Keratinocyte (primary cell): ENCODE results near the gene KCNMA1.

Source experiments
- EZH2 ChIP-seq: IDR thresholded peaks from one replicate; pipeline ENCODE4 v1.6.1; 2012; ENCODE audit warnings: inconsistent platforms, mild to moderate bottlenecking, low read length, moderate library complexity
- TF ChIP-seq, protein P1 (sequence below), 3 experiments: IDR thresholded peaks in 1 of 3; conservative IDR thresholded peaks in 1 of 3; optimal IDR thresholded peaks in 1 of 3; 2 replicates in 2 of 3; 3 replicates in 1 of 3; pipeline versions ENCODE3 to v1.5.1; 2011; ENCODE audit warnings: low read length in 3 of 3, mild to moderate bottlenecking in 3 of 3, moderate library complexity in 2 of 3, control low read depth in 1 of 3, inconsistent platforms in 1 of 3; ENCODE audit not compliant: insufficient read depth in 2 of 3; ENCODE audit errors: extremely low read depth in 1 of 3

DNA sequence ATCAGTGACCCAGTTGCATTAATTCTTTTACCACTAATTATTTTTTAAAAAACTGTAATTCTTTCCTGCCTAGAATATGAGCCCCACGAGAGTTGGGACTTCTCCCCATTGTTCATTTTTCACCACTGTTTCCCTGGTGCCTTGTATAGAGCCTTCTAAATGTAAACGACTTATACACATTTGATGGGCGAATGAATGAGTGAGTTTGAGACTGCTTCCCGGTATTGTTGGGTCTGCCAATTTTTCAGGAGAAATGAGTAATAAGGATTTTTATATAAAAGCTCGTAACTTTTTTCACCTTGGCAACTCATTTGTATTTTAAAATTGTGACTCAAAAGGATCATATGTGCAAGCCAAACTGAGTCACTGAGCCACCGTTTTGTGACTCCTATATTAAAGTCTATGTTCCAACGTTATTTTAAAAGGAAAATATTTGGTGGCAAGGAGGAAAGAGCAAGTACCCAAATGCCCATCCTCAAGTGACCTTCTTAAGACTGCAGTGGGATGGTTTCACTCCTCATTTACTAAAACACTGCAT, 621.3 kb downstream of the KCNMA1 start:
- TF ChIP-seq EZH2: no peak
- TF ChIP-seq, protein P1, sequence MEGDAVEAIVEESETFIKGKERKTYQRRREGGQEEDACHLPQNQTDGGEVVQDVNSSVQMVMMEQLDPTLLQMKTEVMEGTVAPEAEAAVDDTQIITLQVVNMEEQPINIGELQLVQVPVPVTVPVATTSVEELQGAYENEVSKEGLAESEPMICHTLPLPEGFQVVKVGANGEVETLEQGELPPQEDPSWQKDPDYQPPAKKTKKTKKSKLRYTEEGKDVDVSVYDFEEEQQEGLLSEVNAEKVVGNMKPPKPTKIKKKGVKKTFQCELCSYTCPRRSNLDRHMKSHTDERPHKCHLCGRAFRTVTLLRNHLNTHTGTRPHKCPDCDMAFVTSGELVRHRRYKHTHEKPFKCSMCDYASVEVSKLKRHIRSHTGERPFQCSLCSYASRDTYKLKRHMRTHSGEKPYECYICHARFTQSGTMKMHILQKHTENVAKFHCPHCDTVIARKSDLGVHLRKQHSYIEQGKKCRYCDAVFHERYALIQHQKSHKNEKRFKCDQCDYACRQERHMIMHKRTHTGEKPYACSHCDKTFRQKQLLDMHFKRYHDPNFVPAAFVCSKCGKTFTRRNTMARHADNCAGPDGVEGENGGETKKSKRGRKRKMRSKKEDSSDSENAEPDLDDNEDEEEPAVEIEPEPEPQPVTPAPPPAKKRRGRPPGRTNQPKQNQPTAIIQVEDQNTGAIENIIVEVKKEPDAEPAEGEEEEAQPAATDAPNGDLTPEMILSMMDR (optimal IDR thresholded peaks at IDR 0.05 in 1 of 3, IDR thresholded peaks at IDR 0.05 in 1 of 3, conservative IDR thresholded peaks at IDR 0.05 in 1 of 3; ENCODE audit: extremely low read depth in 1 of 3, insufficient read depth in 2 of 3, low read length in 3 of 3): no peak
